HAP-1 (cell line): Measurements from ENCODE around the gene SLC25A38.
"Not testable (repeated sequence)": the region's sequence is repeated elsewhere in the genome, so short reads cannot be mapped to it uniquely, and the experiment has no call there.

Source experiments
- DNase-seq, 2 experiments: peaks; one replicate each; pipeline ENCODE4 v3.0.0-alpha.2; 2016 to 2020; ENCODE audit warnings: low spot score in 2 of 2
- H3K27me3 ChIP-seq: fragments of 250-450 bp; sonication (Bioruptor Pico); 2 replicates; pipeline ENCODE4 v1.5.1; 2020; ENCODE audit warnings: low read depth, mild to moderate bottlenecking, moderate library complexity
- H3K36me3 ChIP-seq: fragments of 250-450 bp; sonication (Bioruptor Pico); replicated peaks from 2 replicates; pipeline ENCODE4 v1.5.1; 2020; ENCODE audit warnings: mild to moderate bottlenecking
- H3K4me1 ChIP-seq: fragments of 250-450 bp; sonication (Bioruptor Pico); 2 replicates; pipeline ENCODE4 v1.5.1; 2020; ENCODE audit warnings: mild to moderate bottlenecking
- H3K4me3 ChIP-seq: fragments of 250-450 bp; sonication (Bioruptor Pico); 2 replicates; pipeline ENCODE4 v1.5.1; 2020; ENCODE audit warnings: mild to moderate bottlenecking, moderate library complexity
- H3K9me3 ChIP-seq: fragments of 250-450 bp; sonication (Bioruptor Pico); 2 replicates; pipeline ENCODE4 v1.5.1; 2020; ENCODE audit warnings: mild to moderate bottlenecking, moderate library complexity
- in situ Hi-C: fragments of 300-500 bp; cut with MboI; formaldehyde crosslinking; loops from 3 replicates; pipeline ENCODE4 v1.14.3; 2020; ENCODE audit warnings: low sequenced_read_pairs, inconsistent platforms, mixed read lengths

The SLC25A38 gene, protein sequence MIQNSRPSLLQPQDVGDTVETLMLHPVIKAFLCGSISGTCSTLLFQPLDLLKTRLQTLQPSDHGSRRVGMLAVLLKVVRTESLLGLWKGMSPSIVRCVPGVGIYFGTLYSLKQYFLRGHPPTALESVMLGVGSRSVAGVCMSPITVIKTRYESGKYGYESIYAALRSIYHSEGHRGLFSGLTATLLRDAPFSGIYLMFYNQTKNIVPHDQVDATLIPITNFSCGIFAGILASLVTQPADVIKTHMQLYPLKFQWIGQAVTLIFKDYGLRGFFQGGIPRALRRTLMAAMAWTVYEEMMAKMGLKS

DNA sequence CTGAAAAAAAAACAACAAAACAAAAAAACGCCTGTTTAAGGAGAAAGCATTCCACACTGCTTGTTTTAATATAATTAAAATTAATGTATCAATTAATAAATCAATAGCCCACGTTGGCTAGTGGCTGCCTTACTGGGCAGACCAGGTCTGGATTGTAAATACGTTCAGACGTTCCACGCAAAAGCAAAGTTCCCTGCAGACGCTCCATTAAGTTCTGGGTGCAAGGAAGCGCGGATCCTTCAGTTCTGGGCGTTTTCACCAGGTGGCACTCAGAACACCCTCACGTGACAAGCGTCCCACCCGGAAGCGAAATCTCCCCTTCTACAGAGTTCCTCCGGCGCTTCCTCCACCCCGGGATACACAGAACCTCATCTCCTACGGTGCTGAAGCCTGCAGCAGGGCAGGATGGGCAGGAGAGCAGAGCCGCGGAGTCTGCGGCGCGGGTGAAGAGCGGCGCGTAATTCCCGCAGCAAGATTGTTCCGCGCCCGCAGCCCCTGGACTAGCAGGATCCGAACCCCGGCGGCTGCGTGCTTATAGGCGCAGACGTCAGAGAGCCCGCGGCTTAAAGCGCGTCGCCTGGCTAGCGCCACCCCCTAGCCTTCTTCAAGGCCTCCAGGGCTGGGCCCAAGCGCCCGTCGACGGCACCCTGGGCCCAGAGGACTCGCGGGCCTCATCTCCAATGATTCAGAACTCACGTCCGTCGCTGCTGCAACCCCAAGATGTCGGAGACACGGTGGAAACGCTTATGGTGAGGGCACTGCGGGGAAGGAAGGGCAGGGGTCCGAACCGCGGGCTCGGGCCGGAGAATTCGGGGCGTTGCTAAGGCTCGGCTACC, at the start of gene SLC25A38:
Gene SLC25A38, plus strand, starts transcription at position 326 of the 836 bp plus-strand sequence. Its CDS starts 355 bp downstream, at position 681.
- Histone ChIP-seq H3K36me3 (peaks cover 6% of the 10 kb centered on the region; the same call in 1 of the 2 replicates), H3K9me3 (no peaks in the 10 kb centered on the region), H3K4me1 (peaks cover 15% of the 10 kb centered on the region), H3K27me3 (no peaks in the 10 kb centered on the region), H3K4me3 (peak within 1 kb of the TSS; percentile 93)
- DNase-seq, result peak; percentile 88 to 92
- in situ Hi-C loops, result loop anchor here (5.0 kb wide), 1 partner anchor 196 kb away; no protein-coding TSS in a partner anchor

DNA sequence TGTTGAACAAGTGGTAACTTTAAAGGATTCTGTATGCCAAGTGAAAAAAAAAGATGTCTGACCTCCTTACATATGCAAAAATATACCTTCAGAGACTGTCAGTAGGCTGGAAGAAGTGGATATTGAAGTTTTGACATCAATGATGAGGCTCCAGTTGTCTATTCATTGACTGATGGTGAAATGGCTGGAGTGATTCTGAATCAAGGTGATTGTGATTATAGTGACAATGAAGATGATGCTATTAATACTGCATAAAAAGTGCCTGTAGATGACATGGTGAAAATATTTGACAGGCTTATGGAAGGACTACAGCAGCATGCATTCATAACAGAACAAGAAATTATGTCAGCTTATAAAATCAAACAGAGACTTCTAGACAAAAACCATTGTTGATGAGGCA, 49.6 kb upstream of the SLC25A38 start:
- Histone ChIP-seq H3K9me3 (no peaks in the 10 kb centered on the region), H3K4me1 (no peaks in the 10 kb centered on the region), H3K4me3 (no peak overlapping the region), H3K36me3 (no peaks in the 10 kb centered on the region), H3K27me3 (peaks cover 4% of the 10 kb centered on the region; the same call in 1 of the 2 replicates)
- no peak for DNase-seq
- in situ Hi-C loops, result no loop called here

DNA sequence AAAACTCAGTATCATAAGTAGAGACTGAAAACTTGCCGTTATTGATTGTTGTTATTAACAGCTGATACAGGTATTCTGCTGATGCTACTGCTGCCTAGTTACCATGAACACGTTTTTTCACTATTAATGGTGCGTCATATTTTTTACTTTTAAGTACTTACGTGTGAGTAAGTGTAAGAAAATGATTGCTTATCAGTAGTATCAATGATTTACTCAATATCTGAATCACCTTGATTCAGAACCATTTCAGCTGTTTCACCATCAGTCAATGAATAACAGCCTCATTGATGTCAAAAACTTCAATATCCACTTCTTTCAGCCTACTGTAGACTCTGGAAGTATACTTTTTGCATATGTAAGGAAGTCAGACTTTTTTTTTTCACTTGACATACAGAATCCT, 49.0 kb upstream of the SLC25A38 start:
- peaks cover 4% of the 10 kb centered on the region; the same call in 1 of the 2 replicates for H3K27me3 ChIP-seq
- no peaks in the 10 kb centered on the region for H3K36me3 ChIP-seq
- no peaks in the 10 kb centered on the region for H3K9me3 ChIP-seq
- H3K4me1 ChIP-seq, result no peaks in the 10 kb centered on the region
- DNase-seq, result no peak
- in situ Hi-C loops, result no loop called here
- H3K4me3 ChIP-seq, result no peak overlapping the region

DNA sequence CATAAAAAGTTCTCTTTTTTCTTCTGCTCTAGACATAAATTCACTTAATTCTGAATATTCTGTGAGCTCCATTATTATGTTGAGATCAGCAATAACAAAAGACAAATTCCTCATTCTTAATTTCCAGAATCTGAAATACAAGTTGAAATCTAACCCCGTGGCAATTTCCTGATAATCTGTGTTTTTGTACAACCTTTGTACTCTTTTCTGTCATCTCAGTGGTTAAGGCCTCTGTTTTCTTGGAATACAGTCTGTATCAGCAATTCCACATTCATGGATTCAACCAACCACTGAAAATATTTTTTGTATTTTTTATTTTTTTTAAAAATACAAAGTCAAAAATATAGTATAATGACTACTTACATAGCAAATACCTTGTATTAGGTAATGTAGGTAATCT, 45.0 kb upstream of the SLC25A38 start:
- Histone ChIP-seq H3K4me1 (no peaks in the 10 kb centered on the region), H3K4me3 (no peak overlapping the region), H3K9me3 (no peaks in the 10 kb centered on the region), H3K27me3 (peaks cover 8% of the 10 kb centered on the region), H3K36me3 (no peaks in the 10 kb centered on the region)
- in situ Hi-C loops, result no loop called here
- DNase-seq, result no peak

DNA sequence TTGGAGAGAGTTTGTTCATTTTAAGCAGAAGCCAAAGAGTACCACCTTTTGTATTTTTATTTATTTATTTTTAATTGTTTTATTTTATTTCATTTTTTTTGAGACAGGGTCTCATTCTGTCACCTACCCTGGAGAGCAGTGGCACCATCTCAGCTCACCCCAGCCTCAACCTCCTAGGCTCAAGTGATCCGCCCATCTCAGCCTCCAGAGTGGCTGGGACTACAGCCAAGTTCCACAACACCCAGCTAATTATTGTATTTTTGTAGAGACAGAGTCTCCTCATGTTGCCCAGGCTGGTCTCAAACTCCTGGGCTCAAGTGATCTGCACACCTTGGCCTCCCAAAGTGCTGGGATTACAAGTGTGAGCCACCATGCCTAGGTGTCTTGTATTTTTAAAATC, 44.1 kb upstream of the SLC25A38 start:
- in situ Hi-C loops, result no loop called here
- H3K27me3 ChIP-seq, result peaks cover 8% of the 10 kb centered on the region
- no peak for DNase-seq
- H3K36me3 ChIP-seq, result no peaks in the 10 kb centered on the region
- H3K9me3 ChIP-seq, result no peaks in the 10 kb centered on the region
- H3K4me3 ChIP-seq, result no peak overlapping the region
- no peaks in the 10 kb centered on the region for H3K4me1 ChIP-seq

DNA sequence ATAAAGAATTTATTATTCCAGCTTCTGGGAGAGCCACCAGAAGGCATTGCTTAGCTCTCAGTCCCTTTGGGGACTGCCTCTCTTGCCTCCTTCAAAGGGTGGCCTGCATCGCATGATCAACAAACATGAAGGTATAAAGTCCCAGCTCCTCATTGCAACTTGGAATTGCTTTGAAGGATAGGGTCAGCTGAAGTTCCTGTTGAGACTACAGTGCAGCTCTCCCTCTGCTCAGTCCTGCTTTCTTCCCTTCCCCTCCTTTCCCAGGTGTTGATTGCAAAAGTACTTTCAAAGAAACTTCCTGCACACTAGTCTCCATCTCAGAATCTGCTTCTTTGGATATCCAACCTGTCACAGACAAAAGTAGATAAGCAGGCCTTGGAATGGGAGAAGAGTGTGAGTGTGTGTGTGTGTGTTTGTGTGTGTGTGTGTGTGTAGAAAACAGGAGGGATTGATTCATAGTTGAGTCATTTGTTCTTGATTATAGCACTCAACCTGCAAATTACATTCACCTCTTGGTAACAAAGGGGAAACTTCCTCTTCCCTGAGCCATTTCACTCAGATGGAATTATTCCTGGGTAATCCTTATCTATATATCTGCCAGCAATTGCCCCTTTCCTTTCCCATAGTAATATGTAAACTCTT, 40.0 kb upstream of the SLC25A38 start:
- in situ Hi-C loops, result no loop called here

DNA sequence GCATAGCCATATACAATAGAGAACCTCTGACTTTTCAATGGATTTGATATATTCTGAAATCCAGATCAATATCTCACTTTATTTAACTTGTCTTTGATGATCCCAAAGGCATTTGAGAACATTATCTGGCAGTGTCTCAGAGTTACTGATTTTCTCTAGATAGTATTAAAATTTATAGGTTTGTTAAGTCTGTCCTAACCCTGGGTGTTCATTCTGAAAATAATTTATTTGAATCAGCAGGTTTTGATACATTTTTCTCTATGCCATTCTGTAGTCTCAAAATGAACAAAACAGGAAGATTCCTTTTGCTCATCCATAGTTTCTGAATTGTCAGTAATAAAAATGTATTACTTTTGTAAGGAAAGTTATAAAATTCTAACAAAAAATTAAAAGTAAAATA, 39.4 kb upstream of the SLC25A38 start:
- no peaks in the 10 kb centered on the region for H3K4me1 ChIP-seq
- in situ Hi-C loops, result no loop called here
- H3K27me3 ChIP-seq, result peaks cover 6% of the 10 kb centered on the region
- no peak overlapping the region for H3K4me3 ChIP-seq
- DNase-seq, result no peak
- no peaks in the 10 kb centered on the region for H3K36me3 ChIP-seq
- H3K9me3 ChIP-seq, result no peaks in the 10 kb centered on the region

More for the DNA sequence above, 40.0 kb upstream of the SLC25A38 start:
- H3K4me3 ChIP-seq, result no peak overlapping the region
- H3K9me3 ChIP-seq, result no peaks in the 10 kb centered on the region
- no peaks in the 10 kb centered on the region for H3K4me1 ChIP-seq
- peaks cover 6% of the 10 kb centered on the region for H3K27me3 ChIP-seq
- H3K36me3 ChIP-seq, result no peaks in the 10 kb centered on the region
- DNase-seq, result no peak

DNA sequence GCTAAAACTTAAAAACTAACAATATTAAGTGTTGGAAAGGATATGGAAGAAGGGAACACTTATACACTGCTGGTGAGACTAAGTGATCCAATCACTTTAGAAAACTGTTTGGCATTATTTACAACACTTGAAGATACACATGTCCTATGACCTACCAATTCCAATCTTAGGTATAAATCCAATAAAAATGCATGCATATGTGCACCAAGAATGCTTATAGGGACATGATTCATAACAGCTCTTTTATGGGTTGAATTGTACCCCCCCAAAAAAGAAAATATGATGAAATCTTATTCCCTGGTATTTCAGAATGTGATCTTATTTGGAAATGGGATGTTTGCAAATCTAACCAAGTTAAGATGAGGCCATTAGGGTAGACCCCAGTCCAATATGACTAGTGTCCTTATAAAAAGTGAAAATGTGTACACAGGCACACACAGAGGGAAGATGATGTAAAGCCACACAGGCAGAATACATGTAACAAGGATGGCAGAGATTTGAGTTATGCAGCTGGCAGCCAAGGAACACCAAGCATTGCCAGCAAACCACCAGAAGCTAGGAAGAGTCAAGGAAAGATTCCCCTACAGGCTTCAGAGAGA, 38.3 kb upstream of the SLC25A38 start:
- H3K4me1 ChIP-seq, result no peaks in the 10 kb centered on the region
- H3K4me3 ChIP-seq, result no peak overlapping the region
- H3K9me3 ChIP-seq, result no peaks in the 10 kb centered on the region
- in situ Hi-C loops, result no loop called here
- no peaks in the 10 kb centered on the region for H3K36me3 ChIP-seq
- no peak for DNase-seq
- peaks cover 5% of the 10 kb centered on the region for H3K27me3 ChIP-seq

DNA sequence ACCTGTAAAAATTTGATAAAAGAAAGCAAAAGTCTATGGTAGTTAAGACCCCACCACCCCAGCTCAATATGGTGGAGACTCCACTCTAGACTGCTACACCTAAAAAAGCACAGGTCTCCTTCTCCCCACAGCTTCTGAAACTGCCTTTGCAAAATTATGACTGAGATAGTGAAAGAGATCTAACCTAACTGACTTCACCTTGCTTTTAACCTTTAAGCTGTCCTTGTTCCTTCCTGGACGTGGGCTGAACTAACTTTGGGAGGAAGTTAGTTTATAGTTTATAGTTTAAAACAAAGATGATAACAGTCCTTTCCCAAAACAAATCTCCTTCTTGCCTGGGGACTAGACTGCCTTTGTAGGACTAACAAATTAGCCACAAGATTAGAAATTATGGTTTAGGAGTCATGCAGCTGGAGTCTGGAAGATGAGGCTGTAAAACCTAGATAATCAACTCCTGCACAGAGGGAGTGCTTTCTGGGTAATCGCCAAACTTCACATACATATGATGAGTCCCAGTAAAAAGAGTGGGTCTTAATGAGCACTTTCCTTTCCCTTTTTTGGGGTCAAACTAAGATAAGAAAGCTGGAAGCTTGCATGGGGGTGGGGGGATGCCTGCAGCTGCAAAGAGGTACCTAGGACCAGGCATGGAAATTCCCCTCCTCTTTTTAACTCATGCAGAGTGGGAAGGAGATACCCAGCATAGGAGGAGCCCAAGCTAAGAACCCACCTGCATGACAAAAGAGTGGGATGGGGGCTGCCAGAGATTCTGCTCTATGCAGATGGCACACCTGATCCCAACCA, 36.2 kb upstream of the SLC25A38 start:
- in situ Hi-C loops, result no loop called here
- Histone ChIP-seq H3K9me3 (no peaks in the 10 kb centered on the region), H3K4me3 (no peak overlapping the region), H3K4me1 (no peaks in the 10 kb centered on the region), H3K36me3 (no peaks in the 10 kb centered on the region), H3K27me3 (peaks cover 2% of the 10 kb centered on the region; the same call in 1 of the 2 replicates)
- no peak for DNase-seq

DNA sequence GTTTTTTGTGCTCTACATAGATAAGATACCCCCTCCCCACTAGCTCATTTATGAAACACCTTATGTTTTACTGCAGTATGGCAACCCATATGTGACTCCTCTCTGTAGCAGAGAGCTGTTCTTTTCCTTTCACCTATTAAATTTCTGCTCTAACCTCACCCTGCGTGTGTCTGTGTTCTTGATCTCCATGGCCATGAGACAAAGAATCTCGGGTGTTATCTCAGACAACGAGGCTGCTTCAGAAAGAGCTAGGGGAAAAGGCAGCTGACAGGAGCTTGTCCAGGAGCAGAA, 35.6 kb upstream of the SLC25A38 start:
- Histone ChIP-seq H3K36me3 (no peaks in the 10 kb centered on the region), H3K9me3 (no peaks in the 10 kb centered on the region), H3K4me3 (no peak overlapping the region), H3K4me1 (no peaks in the 10 kb centered on the region), H3K27me3 (0 out of 2 replicates have a peak, but pooled peaks cover 2% of the 10 kb centered on the region)
- in situ Hi-C loops, result no loop called here
- no peak for DNase-seq

DNA sequence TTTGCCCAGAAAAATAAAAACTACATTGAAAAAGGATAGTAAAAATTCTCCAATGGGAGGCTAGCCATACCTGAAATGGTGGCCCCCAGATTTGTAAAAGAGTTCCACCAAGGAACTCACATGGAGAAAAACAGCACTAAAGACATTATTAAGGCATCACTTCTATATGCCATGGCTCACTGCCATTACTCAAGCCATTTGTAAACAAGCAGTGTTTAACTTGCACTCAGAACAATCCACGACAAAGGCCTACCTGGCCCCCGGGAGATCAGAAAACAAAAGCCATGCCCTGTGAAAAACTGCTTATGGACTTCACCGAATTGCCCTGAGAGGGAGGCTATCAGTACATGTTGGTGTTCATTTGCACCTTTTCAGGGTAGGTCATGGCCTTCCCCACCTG, 34.1 kb upstream of the SLC25A38 start:
- no peaks in the 10 kb centered on the region for H3K9me3 ChIP-seq
- DNase-seq, result no peak
- no peak overlapping the region for H3K4me3 ChIP-seq
- H3K4me1 ChIP-seq, result no peaks in the 10 kb centered on the region
- no peaks in the 10 kb centered on the region for H3K36me3 ChIP-seq
- H3K27me3 ChIP-seq, result 0 out of 2 replicates have a peak, but pooled peaks cover 2% of the 10 kb centered on the region
- in situ Hi-C loops, result no loop called here

DNA sequence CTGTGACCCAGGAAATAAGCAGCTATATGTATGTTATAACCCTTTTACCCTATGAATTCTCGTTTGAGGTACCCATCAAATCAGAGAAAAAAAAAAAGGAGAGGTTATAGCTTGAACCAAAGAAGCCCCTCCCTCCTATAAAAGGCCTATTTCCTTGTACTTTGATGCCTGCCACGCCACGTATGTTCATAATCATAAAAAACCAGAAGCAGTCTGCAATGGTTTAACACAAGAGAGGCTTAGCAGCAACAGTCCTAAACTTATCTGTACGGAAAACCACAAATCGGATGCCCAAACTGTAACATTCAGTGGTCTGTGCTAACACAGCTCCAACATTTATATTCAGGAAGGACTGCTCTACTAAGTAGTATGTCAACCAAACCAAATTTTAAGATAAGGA, 32.5 kb upstream of the SLC25A38 start:
- Histone ChIP-seq H3K36me3 (no peaks in the 10 kb centered on the region), H3K4me1 (no peaks in the 10 kb centered on the region), H3K4me3 (no peak overlapping the region), H3K9me3 (no peaks in the 10 kb centered on the region), H3K27me3 (0 out of 2 replicates have a peak, but pooled peaks cover 4% of the 10 kb centered on the region)
- in situ Hi-C loops, result no loop called here
- DNase-seq, result no peak

DNA sequence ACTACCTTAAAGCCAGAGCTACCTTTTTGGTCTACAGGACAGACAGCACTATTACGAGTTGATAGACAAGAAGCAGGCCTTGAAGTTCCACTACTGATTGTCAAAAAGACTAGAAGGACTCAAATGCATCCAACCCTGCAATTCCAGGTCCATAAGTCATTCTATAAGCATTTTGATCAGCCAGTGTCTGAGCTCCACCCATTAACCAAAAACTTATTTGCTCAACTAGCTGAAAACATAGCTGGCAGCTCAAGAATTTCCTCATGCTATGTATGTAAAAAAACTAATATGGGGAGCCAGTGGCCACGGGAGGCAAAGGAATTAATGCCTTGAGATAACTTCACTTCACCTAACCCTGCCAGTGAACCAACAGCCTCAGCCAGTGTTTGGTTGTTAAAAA, 32.0 kb upstream of the SLC25A38 start:
- in situ Hi-C loops, result not testable (repeated sequence)

More for the DNA sequence above, 32.0 kb upstream of the SLC25A38 start:
- H3K4me3 ChIP-seq, H3K4me1 ChIP-seq, H3K36me3 ChIP-seq, DNase-seq, H3K27me3 ChIP-seq, H3K9me3 ChIP-seq: not testable (repeated sequence)
